GM13977 (cell line): Measurements from ENCODE around the gene CPSF6.

Experiments used
- DNase-seq: peaks from one replicate; pipeline ENCODE4 v3.0.0; 2012; ENCODE audit warnings: low spot score
- in situ Hi-C: fragments of 300-500 bp; cut with MboI; formaldehyde crosslinking; loops from one replicate; pipeline ENCODE4 v1.12.0; 2022; ENCODE audit warnings: low sequenced_read_pairs, low pct_unique_long_range_greater_than_20kb, mixed read lengths, inconsistent platforms; ENCODE audit not compliant: unreplicated experiment
- TF ChIP-seq, protein P1 (sequence below): IDR thresholded peaks from 2 replicates; pipeline ENCODE4 v1.5.1; 2012; ENCODE audit warnings: mild to moderate bottlenecking, control low read depth; ENCODE audit not compliant: insufficient read depth; ENCODE audit errors: extremely low read depth, missing control alignments

Gene CPSF6

DNA sequence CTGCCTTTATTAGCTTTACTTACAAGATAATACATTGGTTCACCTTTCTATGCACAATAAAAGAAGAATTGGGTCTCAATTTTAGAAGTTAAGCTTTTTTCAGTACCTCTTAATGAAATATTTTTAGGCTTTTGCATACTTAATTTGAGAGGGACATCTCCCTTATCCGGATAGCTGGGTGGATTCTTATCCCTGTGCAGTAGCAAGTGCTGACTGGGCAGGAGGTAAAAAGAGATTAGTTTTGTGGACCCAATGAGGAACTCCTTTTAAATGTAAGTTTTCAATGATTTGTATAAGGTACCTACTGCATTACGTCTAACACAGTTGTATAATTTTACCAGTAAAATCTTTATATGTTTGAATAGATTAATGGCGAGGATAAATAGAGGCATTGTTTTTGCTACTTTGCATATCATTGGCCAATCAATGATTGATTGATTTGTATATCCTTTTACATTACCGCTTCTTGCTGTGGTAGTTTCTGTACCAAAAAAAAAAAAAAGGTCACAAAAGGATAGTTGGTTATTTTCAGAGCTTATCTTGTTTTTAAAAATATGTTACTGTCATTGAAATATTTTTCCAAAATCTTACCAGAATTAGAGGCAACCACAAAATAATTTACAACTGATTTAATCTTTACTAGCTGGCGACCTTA is 2.2 kb downstream of the CPSF6 start:
- TF ChIP-seq, protein P1, sequence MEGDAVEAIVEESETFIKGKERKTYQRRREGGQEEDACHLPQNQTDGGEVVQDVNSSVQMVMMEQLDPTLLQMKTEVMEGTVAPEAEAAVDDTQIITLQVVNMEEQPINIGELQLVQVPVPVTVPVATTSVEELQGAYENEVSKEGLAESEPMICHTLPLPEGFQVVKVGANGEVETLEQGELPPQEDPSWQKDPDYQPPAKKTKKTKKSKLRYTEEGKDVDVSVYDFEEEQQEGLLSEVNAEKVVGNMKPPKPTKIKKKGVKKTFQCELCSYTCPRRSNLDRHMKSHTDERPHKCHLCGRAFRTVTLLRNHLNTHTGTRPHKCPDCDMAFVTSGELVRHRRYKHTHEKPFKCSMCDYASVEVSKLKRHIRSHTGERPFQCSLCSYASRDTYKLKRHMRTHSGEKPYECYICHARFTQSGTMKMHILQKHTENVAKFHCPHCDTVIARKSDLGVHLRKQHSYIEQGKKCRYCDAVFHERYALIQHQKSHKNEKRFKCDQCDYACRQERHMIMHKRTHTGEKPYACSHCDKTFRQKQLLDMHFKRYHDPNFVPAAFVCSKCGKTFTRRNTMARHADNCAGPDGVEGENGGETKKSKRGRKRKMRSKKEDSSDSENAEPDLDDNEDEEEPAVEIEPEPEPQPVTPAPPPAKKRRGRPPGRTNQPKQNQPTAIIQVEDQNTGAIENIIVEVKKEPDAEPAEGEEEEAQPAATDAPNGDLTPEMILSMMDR: no peak
- in situ Hi-C loops: no loop called here
- no peak for DNase-seq

DNA sequence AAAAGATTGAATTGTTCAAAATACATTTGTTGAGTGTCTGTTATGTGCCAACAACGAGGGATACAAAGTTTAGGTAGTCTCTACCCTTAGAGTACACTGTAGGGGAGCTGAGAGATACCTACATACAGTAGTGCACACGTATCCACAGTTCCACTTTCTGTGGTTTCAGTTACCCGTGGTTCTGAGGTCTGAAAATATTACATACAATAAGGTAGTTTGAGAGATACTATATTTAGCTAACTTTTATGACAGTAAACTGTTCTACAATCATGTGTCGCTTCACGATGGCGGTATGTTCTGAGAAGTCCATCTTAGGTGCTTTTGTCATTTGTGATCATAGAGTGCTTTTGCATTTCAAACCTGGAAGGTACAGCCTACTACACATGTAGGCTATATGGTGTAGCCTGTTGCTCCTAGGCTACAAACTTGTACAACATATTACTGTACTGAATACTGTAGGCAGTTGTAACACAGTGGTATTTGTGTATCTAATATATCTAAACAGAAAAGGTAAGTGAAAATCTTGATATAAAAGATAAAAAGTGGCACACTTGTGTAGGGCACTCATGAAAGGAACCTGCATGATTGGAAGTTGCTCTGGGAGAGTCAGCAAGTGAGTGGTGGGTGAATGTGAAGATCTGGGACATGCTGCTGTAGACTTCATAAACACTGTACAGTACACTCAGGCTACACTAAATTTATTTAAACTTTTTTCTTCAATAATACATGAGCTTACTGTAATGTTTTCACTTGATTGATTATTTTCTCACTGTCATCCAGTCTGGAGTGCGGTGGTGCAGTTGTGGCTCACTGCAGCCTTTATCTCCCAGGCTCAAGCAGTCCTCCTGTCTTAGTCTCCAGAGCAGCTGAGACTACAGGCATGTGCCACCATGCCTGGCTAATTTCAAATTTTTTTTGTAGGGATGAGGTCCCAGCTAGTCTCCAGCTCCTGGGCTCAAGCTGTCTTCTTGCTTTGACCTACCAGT is 4.0 kb downstream of the CPSF6 start:
- TF ChIP-seq, protein P1: no peak
- in situ Hi-C loops: no loop called here
- peak; percentile 35 for DNase-seq

DNA sequence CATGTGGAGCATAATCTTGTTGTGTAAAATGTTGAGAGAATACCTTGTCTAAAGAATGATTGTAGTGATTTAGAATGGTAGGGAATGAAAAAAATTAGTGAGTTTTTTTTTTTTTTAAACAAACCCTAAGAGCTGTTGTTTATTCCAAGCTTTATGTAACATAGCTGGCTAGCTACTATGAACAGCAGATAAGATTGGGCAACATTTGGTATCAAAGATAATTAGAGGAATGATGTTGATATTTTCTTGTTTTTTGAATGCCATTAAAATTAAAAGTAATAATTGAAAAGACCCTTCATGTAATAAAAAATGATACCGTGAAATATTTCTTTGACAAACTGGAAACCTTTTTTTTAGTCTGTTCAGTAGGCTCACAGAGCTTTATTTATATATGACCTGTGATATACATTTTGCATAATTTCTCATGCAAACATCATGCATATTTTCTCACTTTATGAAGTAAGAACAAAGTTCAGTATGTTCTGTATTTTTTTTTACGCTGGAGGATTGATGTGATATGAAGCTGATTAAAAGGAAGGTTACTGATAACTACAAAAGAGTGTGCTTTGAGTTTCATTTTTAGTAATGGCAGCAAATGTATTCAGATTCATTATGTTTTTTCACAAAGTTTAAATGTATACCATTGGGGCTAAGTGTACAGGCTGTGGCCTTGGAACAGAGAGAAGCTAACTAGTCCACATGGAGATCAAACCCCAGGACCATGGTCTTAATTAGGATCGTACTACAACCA is 8.1 kb downstream of the CPSF6 start:
- TF ChIP-seq, protein P1: no peak
- in situ Hi-C loops: no loop called here
- no peak for DNase-seq

DNA sequence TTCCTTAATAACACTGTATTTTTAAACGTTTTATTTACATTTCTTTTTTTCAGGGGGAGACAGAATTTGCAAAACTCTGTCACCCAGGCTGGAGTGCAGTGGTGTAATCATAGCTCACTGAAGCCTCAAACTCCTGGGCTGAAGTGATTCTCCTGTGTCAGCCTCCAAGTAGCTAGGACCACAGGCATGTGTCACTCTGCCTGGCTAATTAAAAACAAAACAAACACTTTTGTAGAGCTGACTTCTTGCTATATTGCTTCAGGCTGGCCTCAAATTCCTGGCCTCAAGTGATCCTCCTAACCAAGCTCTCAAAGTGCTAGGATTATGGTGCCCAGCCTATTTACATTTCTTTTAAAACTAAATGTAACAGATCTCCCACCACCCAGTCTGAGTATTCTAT is 12.7 kb downstream of the CPSF6 start:
- TF ChIP-seq, protein P1: no peak
- DNase-seq: no peak
- in situ Hi-C loops: loop anchor here (10.0 kb wide), 1 partner anchor 97 kb away; no protein-coding TSS in a partner anchor

DNA sequence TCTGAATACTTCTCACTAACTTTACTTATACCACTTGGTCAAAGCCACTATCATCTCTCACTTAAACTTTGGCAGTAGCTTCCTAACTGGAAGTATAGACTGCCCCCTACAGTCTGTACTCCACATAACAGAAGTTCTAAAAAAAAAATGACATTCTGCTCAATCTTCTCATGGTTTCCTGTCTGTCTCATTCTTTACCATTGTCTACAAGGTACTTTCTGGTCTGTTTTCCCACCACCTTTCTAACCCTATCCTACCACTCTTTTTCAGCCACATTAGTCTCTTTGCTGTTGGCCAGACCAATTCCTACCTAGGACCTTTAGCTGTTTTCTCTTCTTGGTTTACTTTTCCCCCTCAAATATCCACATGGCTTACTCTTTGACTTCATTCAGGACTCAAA is 14.7 kb downstream of the CPSF6 start:
- DNase-seq: peak; percentile 39
- TF ChIP-seq, protein P1: peak; percentile 67
- in situ Hi-C loops: loop anchor here (10.0 kb wide), 1 partner anchor 99 kb away; no protein-coding TSS in a partner anchor

DNA sequence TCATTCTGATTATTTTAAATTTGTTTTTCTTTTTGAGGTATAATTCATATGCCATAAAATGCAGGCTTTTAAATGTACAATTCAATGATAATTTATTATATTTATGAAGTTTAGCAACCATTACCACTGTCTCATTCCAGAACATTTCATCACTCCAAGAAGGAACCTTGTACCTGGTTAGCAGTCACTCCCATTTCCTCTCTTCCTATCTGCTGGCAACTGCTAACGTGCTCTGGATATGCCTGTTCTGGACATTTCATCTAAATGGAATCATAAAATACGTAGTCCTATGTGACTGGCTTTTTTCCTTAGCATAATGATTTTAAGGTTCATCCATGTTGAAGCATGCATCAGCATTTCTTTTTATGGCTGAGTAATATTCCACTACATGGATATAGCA is 15.5 kb downstream of the CPSF6 start:
- no peak for DNase-seq
- in situ Hi-C loops: loop anchor here (10.0 kb wide), 1 partner anchor 100 kb away; no protein-coding TSS in a partner anchor
- TF ChIP-seq, protein P1: no peak
